NCI-H226 (cell line): ENCODE data around the gene SUFU.

ENCODE experiments used
- DNase-seq: peaks from one replicate; pipeline ENCODE4 v3.0.0-alpha.2; 2015

SUFU gene

GRCh38 chr10:102552533-102552932, 48.8 kb downstream of the SUFU start:
- no peak for DNase-seq

GRCh38 chr10:102553771-102554170, 50.0 kb downstream of the SUFU start:
- no peak for DNase-seq

- DNase-seq = no peak
Measured at GRCh38 chr10:102554531-102554930, 50.8 kb downstream of the SUFU start.

- peak; percentile 59 for DNase-seq
Measured at GRCh38 chr10:102555781-102556328, 52.1 kb downstream of the SUFU start.

- DNase-seq = no peak
Measured at GRCh38 chr10:102557569-102557968, 53.8 kb downstream of the SUFU start.

DNA sequence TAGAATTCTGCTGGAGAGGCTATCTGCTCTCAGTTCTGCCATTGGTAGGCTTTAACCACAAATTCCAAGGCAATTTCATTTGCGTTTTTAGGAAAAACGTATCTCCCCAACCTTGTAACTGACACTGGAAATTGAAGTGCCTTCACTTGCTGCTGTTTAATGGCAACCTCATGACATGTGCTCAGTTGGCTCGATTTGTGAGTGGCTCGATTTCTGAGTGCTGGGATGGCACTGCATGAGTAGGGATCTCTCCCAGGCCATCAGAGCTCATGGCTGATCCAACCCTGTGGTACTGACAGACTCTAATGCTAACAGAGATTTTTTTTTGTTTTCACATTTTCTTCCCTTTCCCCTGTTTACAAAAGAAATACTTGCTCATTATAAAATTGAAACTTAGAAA, 56.0 kb downstream of the SUFU start:
- no peak for DNase-seq

DNA sequence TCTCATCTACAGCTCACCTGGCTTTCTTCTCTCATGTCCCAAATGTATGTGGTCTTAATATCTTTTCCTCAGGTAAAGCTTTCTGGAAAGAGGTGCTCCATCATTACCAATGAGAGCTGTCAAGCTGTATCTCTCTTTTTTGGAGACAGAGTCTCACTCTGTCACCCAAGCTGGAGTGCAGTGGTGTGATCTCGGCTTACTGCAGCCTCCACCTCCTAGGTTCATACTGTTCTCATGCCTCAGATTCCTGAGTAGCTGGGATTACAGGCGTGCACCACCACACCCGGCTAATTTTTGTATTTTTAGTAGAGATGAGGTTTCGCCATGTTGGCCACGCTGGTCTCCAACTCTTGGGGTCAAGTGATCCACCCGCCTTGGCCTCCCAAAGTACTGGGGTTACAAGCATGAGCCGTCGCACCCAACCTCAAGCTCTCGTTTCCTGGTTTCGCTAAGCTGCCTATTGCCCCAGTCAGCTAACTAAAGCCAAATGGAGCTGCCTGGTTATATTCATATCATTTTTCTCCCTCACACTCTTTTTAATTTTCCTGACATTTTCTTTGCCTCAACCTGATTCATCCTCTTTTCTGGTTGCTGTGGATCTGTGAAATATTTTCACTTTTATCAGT, 60.5 kb downstream of the SUFU start:
- no peak for DNase-seq

DNA sequence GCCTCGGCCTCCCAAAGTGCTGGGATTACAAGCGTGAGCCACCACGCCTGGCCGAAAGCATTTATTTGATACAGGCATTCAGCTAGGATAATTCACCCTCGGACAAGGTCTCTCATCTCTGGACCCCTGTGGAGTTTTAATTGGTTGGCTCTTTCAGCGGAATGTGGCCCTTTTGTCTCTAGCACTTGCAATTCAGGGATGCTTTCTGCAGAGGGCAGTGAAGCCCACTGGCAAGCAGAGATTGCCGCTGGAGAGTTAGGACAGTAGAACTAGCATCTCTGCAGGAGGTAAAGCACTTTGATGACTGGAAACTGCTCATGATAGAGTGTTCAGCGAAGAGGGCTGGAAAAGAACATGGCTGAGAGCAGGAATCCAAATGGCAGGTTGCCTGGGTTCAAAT, 62.0 kb downstream of the SUFU start:
- no peak for DNase-seq

DNA sequence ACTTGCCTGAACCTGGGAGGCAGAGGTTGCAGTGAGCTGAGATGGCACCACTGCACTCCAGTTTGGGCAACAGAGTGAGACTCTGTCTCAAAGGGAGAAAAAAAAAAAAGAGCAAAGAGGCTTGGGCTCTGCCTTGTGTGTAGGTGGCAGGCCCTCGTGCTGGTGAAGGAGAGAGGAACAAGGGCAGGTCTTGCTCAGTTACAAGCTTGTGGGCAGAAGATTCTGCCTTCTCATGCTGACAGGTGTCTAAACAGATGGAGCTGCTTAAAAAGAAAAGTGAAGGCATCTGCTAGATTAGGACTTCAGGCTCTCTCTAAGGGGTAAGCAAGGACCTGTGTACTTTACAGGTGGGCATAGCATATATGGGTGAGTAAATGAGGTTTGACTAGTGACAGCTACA, 75.0 kb downstream of the SUFU start:
- no peak for DNase-seq

DNA sequence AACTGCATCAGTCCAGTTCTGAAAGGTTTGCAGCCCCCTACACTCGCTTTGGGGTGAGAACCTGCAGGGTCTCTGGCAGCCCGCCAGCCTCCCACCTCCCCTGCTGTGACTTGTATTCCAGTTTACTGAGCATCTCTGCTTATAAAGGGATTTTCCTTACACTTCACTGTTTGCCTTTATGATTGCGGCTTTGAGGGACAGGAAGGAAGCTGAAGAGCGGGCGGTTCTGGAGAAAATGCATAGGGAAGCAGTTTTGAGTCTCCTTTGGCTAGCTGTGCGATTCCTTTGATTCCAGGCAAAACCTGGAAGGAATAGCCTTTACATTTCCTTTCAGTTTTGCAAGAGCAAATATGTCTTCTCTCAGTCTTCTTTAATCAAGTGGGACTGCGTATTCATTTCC, 75.6 kb downstream of the SUFU start:
- DNase-seq = no peak

- DNase-seq = no peak
Measured at GRCh38 chr10:102580230-102580629, 76.5 kb downstream of the SUFU start.

DNA sequence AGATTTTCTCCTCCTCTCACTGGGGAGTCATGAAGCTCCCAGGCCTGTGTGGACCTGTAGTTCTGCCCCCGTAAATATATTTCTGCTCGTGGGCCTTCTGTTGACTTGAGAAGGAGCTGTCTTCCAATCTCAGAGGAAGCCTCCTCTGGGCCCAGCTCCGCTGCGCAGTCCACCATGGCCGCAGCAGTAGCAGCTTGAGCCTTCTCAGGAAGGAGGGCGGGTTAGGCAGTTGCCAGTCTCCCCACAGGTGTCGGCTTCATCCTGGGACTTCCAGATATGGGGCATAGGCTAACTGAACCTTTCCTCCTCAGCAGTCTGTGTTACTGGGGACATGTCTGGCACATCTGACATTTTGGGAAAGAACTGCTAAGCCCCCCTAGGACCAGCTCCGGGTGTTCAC, 77.6 kb downstream of the SUFU start:
- no peak for DNase-seq

DNA sequence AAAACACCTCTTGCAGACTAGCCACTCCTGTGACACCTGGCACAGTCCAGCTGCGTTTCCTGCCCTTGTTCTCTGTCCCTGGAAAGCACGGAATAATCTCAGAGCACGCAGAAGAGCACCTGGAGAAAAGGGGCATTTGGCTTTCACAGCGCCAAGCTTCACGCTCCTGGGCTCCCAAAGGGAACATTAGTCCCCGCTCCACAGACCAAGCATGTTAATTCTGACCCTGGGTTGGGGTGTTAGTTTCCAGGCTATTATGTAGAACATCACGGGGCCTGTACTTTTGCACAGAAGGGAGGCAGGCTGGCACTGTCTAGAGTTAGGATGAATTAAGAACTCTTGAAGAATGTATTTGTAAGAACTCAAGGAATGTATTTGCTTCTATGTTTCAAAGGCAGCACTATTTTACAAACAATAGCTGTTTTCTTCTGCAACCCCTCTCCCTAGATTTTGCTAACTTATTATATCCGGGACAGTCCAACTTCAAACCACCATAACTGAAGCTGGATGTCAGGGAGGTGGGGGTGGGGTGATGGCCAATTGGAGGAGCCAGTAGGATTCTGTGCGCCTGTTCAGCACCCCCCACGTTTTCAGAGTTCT, 78.3 kb downstream of the SUFU start:
- DNase-seq = no peak

DNA sequence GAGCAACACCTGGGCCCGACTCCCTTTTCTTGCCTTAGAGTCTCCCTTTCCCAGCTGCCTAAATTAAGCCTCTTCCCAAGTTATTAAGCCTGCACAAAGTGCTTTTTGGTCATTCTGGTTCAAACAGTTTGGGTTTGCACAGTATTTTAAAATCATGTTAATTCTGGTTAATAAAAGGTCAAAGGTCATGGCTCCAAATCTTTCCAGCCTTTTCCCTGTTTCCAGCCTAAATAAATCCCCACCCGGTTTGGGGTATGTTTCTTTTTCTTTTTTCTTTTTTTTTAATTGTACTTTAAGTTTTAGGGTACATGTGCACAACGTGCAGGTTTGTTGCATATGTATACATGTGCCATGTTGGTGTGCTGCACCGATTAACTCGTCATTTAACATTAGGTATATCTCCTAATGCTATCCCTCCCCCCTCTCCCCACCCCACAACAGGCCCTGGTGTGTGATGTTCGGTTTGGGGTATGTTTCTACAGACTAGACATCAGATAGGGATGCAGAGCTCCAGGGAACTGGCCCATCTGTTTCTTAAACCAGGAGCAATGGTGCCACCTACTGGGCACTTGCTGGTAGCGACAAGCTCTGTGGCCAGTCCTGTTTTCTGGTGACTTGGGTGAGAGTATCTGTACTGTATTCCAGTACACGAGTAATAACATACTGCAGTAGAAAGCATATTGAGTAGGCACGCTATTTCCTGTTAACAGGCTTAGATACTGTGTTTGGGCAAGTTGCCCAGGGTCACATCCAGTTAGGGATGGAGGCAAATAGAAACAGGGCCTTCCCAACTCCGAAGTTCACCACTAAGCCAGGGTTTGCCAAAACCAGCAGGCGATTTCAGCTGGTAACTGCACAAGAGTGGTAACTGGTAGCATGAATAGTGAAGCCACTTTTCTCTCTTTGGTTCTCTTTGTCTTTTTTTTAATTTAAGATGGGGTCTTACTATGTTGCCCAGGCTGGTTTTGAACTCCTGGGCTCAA, 80.0 kb downstream of the SUFU start:
- peak; percentile 69 for DNase-seq

- no peak for DNase-seq
Measured at GRCh38 chr10:102585026-102585425, 81.3 kb downstream of the SUFU start.

DNA sequence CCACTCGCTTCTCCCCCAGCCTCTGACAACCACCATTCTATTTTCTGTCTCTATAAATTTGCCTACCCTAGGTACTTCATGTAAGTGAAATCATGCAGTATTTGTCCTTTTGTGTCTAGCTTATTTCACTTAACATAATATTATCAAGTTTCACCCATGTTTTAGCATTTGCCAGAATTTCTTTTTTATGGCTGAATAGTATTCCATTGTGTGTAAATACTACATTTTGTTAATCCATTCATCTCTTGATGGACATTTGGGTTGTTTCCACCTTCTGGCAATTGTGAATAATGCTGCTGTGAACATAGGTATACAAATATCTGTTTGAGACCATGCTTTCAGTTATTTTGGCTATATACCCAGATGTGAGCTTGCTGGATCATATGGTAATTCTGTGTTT, 83.1 kb downstream of the SUFU start:
- DNase-seq = no peak

- no peak for DNase-seq
Measured at GRCh38 chr10:102588875-102589274, 85.1 kb downstream of the SUFU start.

DNA sequence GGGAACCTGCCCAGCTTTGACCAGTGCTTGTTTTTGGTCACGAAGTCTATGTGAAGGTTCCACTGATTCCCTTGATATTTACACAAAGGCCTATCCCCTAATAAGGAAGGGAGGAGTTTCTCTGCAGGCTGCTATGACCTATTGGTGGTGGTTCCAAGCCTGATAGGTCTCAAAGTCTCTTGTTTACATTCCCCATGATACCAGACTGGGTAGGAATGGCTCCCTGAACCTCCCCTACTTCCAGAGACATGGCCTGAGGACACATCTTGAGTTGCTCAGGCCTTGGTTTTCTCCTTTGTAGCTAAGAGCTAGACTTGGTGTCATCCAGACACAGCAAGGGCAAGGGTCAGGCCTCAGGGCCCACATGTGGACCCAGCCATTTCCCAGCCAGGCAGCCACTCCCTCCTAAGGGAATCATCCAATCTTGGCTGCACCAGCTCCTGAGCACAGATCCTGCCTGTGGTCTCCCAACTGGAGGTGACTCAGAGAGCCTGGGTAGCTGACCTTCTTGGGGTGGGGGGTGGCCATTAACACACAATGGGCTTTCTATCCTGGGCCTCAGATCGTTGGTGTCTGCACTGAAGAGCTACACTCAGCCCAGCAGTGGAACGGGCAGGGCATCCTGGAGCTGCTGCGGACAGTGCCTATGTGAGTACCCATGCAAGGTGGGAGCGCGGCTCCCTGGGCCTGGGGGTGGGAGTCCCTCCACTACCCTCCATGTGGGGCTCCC, 89.5 kb downstream of the SUFU start:
- no peak for DNase-seq

DNA sequence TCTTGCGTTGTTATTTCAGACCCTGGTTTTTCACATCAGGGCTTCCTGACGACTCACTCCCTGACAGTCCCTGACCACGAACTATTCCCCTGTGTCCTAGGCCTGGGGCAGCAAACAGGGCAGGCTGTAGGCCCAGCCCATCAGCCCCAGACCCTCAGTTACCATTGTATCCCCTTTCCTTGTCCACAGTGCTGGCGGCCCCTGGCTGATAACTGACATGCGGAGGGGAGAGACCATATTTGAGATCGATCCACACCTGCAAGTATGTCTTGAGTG, 90.0 kb downstream of the SUFU start:
- DNase-seq = no peak

DNA sequence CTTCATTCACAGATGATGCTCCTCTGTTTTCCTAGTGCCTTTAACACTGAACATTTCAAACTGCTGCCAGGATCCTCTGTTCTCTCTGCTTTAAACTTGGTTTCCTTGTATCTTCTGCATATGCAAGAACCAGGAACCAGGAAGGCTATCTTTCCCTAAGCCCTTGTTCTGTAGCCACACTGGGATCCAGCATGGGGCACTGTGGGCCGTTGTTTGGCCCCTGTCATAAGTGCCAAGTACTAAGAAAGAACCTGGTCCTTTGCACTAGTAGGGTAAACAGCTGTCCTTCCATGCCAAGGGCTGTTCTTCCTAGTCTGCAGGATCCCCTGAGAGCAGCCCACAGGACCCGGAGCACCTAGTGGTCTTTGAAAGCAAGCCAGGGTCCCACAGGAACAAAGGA, 91.5 kb downstream of the SUFU start:
- DNase-seq = no peak

DNA sequence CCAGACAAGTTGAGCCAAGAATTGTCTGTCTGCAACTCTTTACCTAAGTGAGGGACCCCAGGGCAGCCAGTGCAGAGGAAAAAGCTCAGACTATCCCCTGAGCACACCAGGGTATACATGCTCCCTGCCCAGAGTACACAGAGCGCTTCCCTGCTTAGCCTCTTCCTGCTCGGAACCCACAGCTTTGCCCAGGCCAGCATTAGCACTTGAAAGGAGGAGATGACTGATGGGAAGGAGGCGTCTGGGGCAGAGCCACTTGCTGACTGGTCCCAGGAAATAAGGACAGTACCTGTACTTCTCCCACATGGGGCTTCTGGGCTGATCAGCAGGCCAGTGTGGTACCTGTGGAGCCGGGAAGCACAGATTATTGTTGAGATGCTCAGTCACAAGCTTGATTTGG, 92.1 kb downstream of the SUFU start:
- no peak for DNase-seq

GRCh38 chr10:102596506-102596971, 92.8 kb downstream of the SUFU start:
- peak; percentile 66 for DNase-seq
